Fibroblast of lung (primary cell): Measurements from ENCODE around the gene CCZ1. TPM values are rescaled to one million over a fixed set of nuclear protein-coding genes. Genes with fewer than 3 reads are reported as not detected.
A peak's percentile ranks its signal among the peaks of the same experiment; 100 is the strongest.
"Not testable (repeated sequence)": the region's sequence is repeated elsewhere in the genome, so short reads cannot be mapped to it uniquely, and the experiment has no call there.

Experiments used
- DNase-seq, 2 donors: peaks; one replicate each; pipeline versions ENCODE4 v3.0.0 to v3.0.0-alpha.2; 2010; ENCODE audit warnings: low read depth in 2 of 2
- H2AFZ ChIP-seq: 2 replicates; pipeline ENCODE4 v1.5.1; 2012; ENCODE audit warnings: low read length, control low read depth, inconsistent platforms
- H3K27ac ChIP-seq: 2 replicates; pipeline ENCODE4 v1.5.1; 2011; ENCODE audit warnings: low read length, control low read depth; ENCODE audit not compliant: insufficient read depth
- H3K27me3 ChIP-seq: 2 replicates; pipeline ENCODE4 v1.5.1; 2011; ENCODE audit warnings: mild to moderate bottlenecking, low read length; ENCODE audit not compliant: control insufficient read depth, insufficient read depth
- H3K36me3 ChIP-seq: 2 replicates; pipeline ENCODE4 v1.5.1; 2011; ENCODE audit warnings: low read length; ENCODE audit not compliant: control insufficient read depth, insufficient read depth
- H3K4me1 ChIP-seq: 2 replicates; pipeline ENCODE4 v1.5.1; 2011; ENCODE audit warnings: low read length; ENCODE audit not compliant: control insufficient read depth, insufficient read depth; ENCODE audit errors: extremely low read depth
- H3K4me2 ChIP-seq: 2 replicates; pipeline ENCODE4 v1.5.1; 2011; ENCODE audit warnings: low read length, control low read depth; ENCODE audit not compliant: insufficient read depth; ENCODE audit errors: extremely low read depth
- H3K4me3 ChIP-seq, 4 experiments: fragments of 200-600 bp in 1 of 4; sonication (generic) in 1 of 4; replicated peaks in 1 of 4; 2 replicates each; pipeline ENCODE4 v1.5.1; 2011 to 2016; ENCODE audit warnings: low read length in 4 of 4, low read depth in 3 of 4, mild to moderate bottlenecking in 3 of 4, control low read depth in 2 of 4, inconsistent platforms in 1 of 4, mixed read lengths in 1 of 4; ENCODE audit not compliant: insufficient read depth in 1 of 4; ENCODE audit errors: control extremely low read depth in 1 of 4
- H3K79me2 ChIP-seq: 2 replicates; pipeline ENCODE4 v1.5.1; 2012; ENCODE audit warnings: mild to moderate bottlenecking, low read length, inconsistent platforms; ENCODE audit not compliant: control insufficient read depth, insufficient read depth
- H3K9ac ChIP-seq: 2 replicates; pipeline ENCODE4 v1.5.1; 2011; ENCODE audit warnings: mild to moderate bottlenecking, low read length, control low read depth; ENCODE audit not compliant: insufficient read depth
- H3K9me3 ChIP-seq: 2 replicates; pipeline ENCODE4 v1.5.1; 2012; ENCODE audit warnings: low read depth, low read length; ENCODE audit not compliant: control insufficient read depth, insufficient read depth
- H4K20me1 ChIP-seq: 2 replicates; pipeline ENCODE4 v1.5.1; 2011; ENCODE audit warnings: low read length; ENCODE audit not compliant: control insufficient read depth, insufficient read depth; ENCODE audit errors: extremely low read depth
- EZH2 ChIP-seq: IDR thresholded peaks from 2 replicates; pipeline ENCODE4 v1.5.1; 2012; ENCODE audit warnings: low read length, control low read depth, mild to moderate bottlenecking; ENCODE audit errors: missing control alignments
- polyA minus RNA-seq: library from RNA; depleted of rRNA, polyadenylated mRNA; stranded (reverse); fragments of >200 nt; gene quantifications from 2 replicates; pipeline ENCODE4 v1.2.3, GENCODE V29; 2011; ENCODE audit warnings: low replicate concordance
- polyA plus RNA-seq, 2 donors: library from polyadenylated mRNA; depleted of rRNA in 1 of 2; stranded (reverse) in 1 of 2; unstranded in 1 of 2; fragments of >200 nt; gene quantifications; 2 replicates each; pipeline ENCODE4 v1.2.1, GENCODE V29; 2011 to 2012; ENCODE audit warnings: missing spikeins in 1 of 2
- total RNA-seq: library from RNA; depleted of rRNA; stranded (reverse); fragments of >200 nt; gene quantifications from 2 replicates; pipeline ENCODE4 v1.2.1, GENCODE V29; 2014
- TF ChIP-seq, protein P1 (sequence below), 2 donors: IDR thresholded peaks in 1 of 2; conservative IDR thresholded peaks in 1 of 2; 1 replicate in 1 of 2; 2 replicates in 1 of 2; pipeline ENCODE4 v1.5.1; 2011 to 2012; ENCODE audit warnings: low read length in 2 of 2, control low read depth in 1 of 2, inconsistent platforms in 1 of 2, low read depth in 1 of 2, mild to moderate bottlenecking in 1 of 2

CCZ1 gene
- 35.7 and 41.8 TPM in 2 replicates for total RNA-seq
- polyA plus RNA-seq = 45.8 and 65.1 TPM in 2 replicates
- polyA plus RNA-seq (2012) = 28.1 and 41.1 TPM in 2 replicates
- 5.3 and 6.7 TPM in 2 replicates for polyA minus RNA-seq

- not testable (repeated sequence) for H3K36me3 ChIP-seq, H3K27ac ChIP-seq, H4K20me1 ChIP-seq, H3K79me2 ChIP-seq, H3K27me3 ChIP-seq, H3K9ac ChIP-seq, H2AFZ ChIP-seq, H3K4me2 ChIP-seq, H3K9me3 ChIP-seq, H3K4me1 ChIP-seq
- DNase-seq = peak; percentile 28 to 58
- TF ChIP-seq, protein P1, sequence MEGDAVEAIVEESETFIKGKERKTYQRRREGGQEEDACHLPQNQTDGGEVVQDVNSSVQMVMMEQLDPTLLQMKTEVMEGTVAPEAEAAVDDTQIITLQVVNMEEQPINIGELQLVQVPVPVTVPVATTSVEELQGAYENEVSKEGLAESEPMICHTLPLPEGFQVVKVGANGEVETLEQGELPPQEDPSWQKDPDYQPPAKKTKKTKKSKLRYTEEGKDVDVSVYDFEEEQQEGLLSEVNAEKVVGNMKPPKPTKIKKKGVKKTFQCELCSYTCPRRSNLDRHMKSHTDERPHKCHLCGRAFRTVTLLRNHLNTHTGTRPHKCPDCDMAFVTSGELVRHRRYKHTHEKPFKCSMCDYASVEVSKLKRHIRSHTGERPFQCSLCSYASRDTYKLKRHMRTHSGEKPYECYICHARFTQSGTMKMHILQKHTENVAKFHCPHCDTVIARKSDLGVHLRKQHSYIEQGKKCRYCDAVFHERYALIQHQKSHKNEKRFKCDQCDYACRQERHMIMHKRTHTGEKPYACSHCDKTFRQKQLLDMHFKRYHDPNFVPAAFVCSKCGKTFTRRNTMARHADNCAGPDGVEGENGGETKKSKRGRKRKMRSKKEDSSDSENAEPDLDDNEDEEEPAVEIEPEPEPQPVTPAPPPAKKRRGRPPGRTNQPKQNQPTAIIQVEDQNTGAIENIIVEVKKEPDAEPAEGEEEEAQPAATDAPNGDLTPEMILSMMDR (conservative IDR thresholded peaks at IDR 0.05 in 1 of 2, IDR thresholded peaks at IDR 0.05 in 1 of 2; ENCODE audit: low read depth in 1 of 2, low read length in 2 of 2) = peak in 1 of 2 donors; percentile 27
- H3K4me3 ChIP-seq = peak within 1 kb of the TSS in 2 of 4 experiments; percentile 48 to 52
Measured at GRCh38 chr7:5898480-5899224, at the start of gene CCZ1. TSS of gene CCZ1 (plus strand) at chr7:5898733. CDS start at chr7:5898800, 67 bp downstream.

- no peaks in the 10 kb centered on the region for H3K27me3 ChIP-seq
- H3K9me3 ChIP-seq = no peaks in the 10 kb centered on the region
- no peak overlapping the region for H2AFZ ChIP-seq
- H3K4me1 ChIP-seq = no peaks in the 10 kb centered on the region
- H4K20me1 ChIP-seq = no peaks in the 10 kb centered on the region
- no peak overlapping the region for H3K27ac ChIP-seq
- H3K4me2 ChIP-seq = no peak overlapping the region
- no peak for TF ChIP-seq EZH2
- TF ChIP-seq, protein P1 (conservative IDR thresholded peaks at IDR 0.05 in 1 of 2, IDR thresholded peaks at IDR 0.05 in 1 of 2; ENCODE audit: low read depth in 1 of 2, low read length in 2 of 2) = no peak
- DNase-seq = no peak
- H3K4me3 ChIP-seq = no peak overlapping the region
- no peaks in the 10 kb centered on the region for H3K36me3 ChIP-seq
- H3K9ac ChIP-seq = no peak overlapping the region
- no peaks in the 10 kb centered on the region for H3K79me2 ChIP-seq
Measured at GRCh38 chr7:5850944-5851343, 47.6 kb upstream of the CCZ1 start.

DNA sequence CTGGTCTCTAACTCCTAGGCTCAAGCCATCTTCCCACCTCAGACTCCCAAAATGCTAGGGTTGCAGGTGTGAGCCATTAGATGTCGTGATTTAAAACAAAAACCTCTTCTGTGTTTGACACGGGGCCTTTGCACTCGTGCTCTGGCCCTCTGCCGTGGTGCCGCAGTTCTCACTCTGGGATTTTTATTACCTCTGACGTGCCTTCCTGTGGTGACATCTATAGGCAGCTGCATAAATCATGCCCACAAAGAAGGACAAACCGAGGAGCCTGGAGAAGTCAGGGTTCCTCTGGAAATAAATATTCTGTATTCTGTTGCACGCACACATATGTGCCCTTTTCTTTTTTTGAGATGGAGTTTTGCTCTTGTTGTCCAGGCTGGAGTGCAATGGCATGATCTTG lies 43.8 kb upstream of the CCZ1 start:
- no peak for TF ChIP-seq EZH2
- TF ChIP-seq, protein P1 (conservative IDR thresholded peaks at IDR 0.05 in 1 of 2, IDR thresholded peaks at IDR 0.05 in 1 of 2; ENCODE audit: low read depth in 1 of 2, low read length in 2 of 2) = no peak

DNA sequence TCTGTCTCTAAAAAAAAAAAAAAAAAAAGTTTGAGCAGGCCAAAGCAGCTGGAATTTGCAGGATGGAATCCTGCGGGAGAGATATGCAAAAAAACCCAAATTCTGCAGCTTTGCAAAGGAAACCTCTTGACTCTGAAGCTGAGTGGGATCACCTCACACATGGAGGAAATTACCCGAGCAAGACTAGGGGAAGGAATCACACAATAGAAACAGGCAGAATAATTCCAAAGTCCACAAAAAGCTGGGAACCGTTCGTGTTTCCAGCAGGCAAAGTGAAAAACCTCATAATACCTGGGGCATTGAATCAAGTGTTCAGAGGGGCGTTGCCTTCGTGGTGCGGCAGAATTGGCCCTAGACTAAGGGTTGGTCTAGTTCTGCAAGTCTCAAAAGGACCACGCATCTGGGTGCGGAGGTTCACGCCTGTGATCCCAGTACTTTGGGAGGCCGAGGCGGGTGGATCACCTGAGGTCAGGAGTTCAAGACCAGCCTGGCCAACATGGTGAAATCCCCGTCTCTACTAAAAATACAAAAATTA lies 41.4 kb upstream of the CCZ1 start:
- not testable (repeated sequence) for H3K36me3 ChIP-seq, H4K20me1 ChIP-seq, H3K4me2 ChIP-seq, DNase-seq, H2AFZ ChIP-seq, H3K79me2 ChIP-seq, H3K9ac ChIP-seq, H3K27ac ChIP-seq, H3K9me3 ChIP-seq, H3K27me3 ChIP-seq, H3K4me3 ChIP-seq, H3K4me1 ChIP-seq

More for the DNA sequence above, 43.8 kb upstream of the CCZ1 start:
- no peak overlapping the region for H3K4me2 ChIP-seq
- H3K9me3 ChIP-seq = no peaks in the 10 kb centered on the region
- DNase-seq = no peak
- no peaks in the 10 kb centered on the region for H3K36me3 ChIP-seq
- no peaks in the 10 kb centered on the region for H3K4me1 ChIP-seq
- no peak overlapping the region for H2AFZ ChIP-seq
- H4K20me1 ChIP-seq = no peaks in the 10 kb centered on the region
- no peaks in the 10 kb centered on the region for H3K79me2 ChIP-seq
- no peak overlapping the region for H3K4me3 ChIP-seq
- H3K9ac ChIP-seq = no peak overlapping the region
- H3K27ac ChIP-seq = no peak overlapping the region
- no peaks in the 10 kb centered on the region for H3K27me3 ChIP-seq
